HCT116 (cell line): ENCODE data around the gene HS3ST2. TPM values are rescaled to one million over a fixed set of nuclear protein-coding genes. Genes with fewer than 3 reads are reported as not detected.

Source experiments
- ATAC-seq: fragments of 200-7000 bp; cut with Tn5 transposase; 2 replicates; pipeline ENCODE4 v1.9.1; 2020; ENCODE audit warnings: mild to moderate bottlenecking, moderate library complexity
- BruUV-seq: library from RNA; stranded (reverse); fragments of 400-500 nt; replicated peaks from 2 replicates; lab custom pipeline; 2021; lab: Mats Ljungman, UMichigan
- CTCF ChIA-PET: fragments of 300-600 bp; sonication (Branson Sonifier 250); formaldehyde crosslinking; loops from one replicate; lab custom pipeline; 2021; ENCODE audit warnings: antibody characterized with exemption; lab: Charles Lee
- POLR2A ChIA-PET: fragments of 300-600, 350-600 bp; sonication (Branson Sonifier 250); formaldehyde crosslinking; loops from one replicate; lab custom pipeline; 2021; ENCODE audit warnings: antibody characterized with exemption; lab: Charles Lee
- RAD21 ChIA-PET, 2 experiments: fragments of 300-600 bp; sonication (Branson Sonifier 250); formaldehyde crosslinking; loops; one replicate each; lab custom pipeline; 2023; ENCODE audit warnings: low total read pairs in 2 of 2; ENCODE audit not compliant: uncharacterized antibody in 2 of 2, unreplicated experiment in 2 of 2, low non-redundant PET in 1 of 2; lab: Charles Lee
- DNase-seq: peaks from one replicate; pipeline ENCODE4 v3.0.0-alpha.2; 2010; ENCODE audit warnings: low read depth, low spot score
- H2AFZ ChIP-seq: fragments of 200-600 bp; shearing (Covaris generic), sonication (generic); 2 replicates; pipeline ENCODE4 v1.6.1; 2017; ENCODE audit warnings: low read depth, mixed run types, mixed read lengths, antibody characterized with exemption, low read length; ENCODE audit not compliant: poor library complexity, severe bottlenecking
- H3K27ac ChIP-seq: 2 replicates; pipeline ENCODE4 v1.5.1; 2012; ENCODE audit warnings: low read depth, low read length
- H3K27me3 ChIP-seq: fragments of 200-600 bp; sonication (generic); 2 replicates; pipeline ENCODE4 v1.6.1; 2016; ENCODE audit warnings: mixed run types, low read length, mixed read lengths; ENCODE audit not compliant: insufficient read depth
- H3K36me3 ChIP-seq, 2 experiments: fragments of 200-500 bp in 1 of 2; fragments of 200-600 bp in 1 of 2; sonication (Bioruptor generic) in 1 of 2; sonication (generic) in 1 of 2; 2 replicates each; pipeline versions ENCODE4 v1.5.1 to v1.6.1; 2014 to 2016; ENCODE audit warnings: low read length in 2 of 2, inconsistent platforms in 1 of 2, mixed read lengths in 1 of 2, mixed run types in 1 of 2; ENCODE audit not compliant: insufficient read depth in 2 of 2, control insufficient read depth in 1 of 2
- H3K4me1 ChIP-seq, 2 experiments: fragments of 200-600 bp in 1 of 2; sonication (generic) in 1 of 2; 2 replicates each; pipeline versions ENCODE4 v1.5.1 to v1.6.1; 2012 to 2017; ENCODE audit warnings: low read length in 2 of 2, inconsistent platforms in 1 of 2, mild to moderate bottlenecking in 1 of 2, mixed read lengths in 1 of 2, mixed run types in 1 of 2, moderate library complexity in 1 of 2; ENCODE audit not compliant: insufficient read depth in 2 of 2, control insufficient read depth in 1 of 2
- H3K4me2 ChIP-seq: fragments of 200-600 bp; sonication (generic); 2 replicates; pipeline ENCODE4 v1.6.1; 2017; ENCODE audit warnings: mixed run types, low read length, mixed read lengths
- H3K4me3 ChIP-seq, 2 experiments: fragments of 200-600 bp in 1 of 2; sonication (generic) in 1 of 2; replicated peaks in 1 of 2; 2 replicates each; pipeline ENCODE4 v1.5.1; 2011 to 2016; ENCODE audit warnings: low read length in 2 of 2, control low read depth in 1 of 2, low read depth in 1 of 2, mild to moderate bottlenecking in 1 of 2, mixed read lengths in 1 of 2, mixed run types in 1 of 2
- H3K79me2 ChIP-seq: fragments of 200-600 bp; sonication (generic); 2 replicates; pipeline ENCODE4 v1.6.1; 2017; ENCODE audit warnings: mild to moderate bottlenecking, mixed run types, low read length, moderate library complexity, mixed read lengths; ENCODE audit not compliant: insufficient read depth
- H3K9ac ChIP-seq: fragments of 200-600 bp; sonication (generic); 2 replicates; pipeline ENCODE4 v1.6.1; 2016; ENCODE audit warnings: low read length, mixed read lengths
- H3K9me2 ChIP-seq: fragments of 200-600 bp; sonication (generic), shearing (Covaris generic); 2 replicates; pipeline ENCODE4 v1.6.1; 2017; ENCODE audit warnings: mixed run types, mild to moderate bottlenecking, moderate library complexity; ENCODE audit not compliant: insufficient read depth
- H3K9me3 ChIP-seq, 2 experiments: fragments of 200-500 bp in 1 of 2; fragments of 200-600 bp in 1 of 2; sonication (Bioruptor generic) in 1 of 2; sonication (generic) in 1 of 2; 2 replicates each; pipeline ENCODE4 v1.6.1; 2014 to 2017; ENCODE audit warnings: low read length in 2 of 2, mixed read lengths in 2 of 2, inconsistent platforms in 1 of 2, low read depth in 1 of 2, mild to moderate bottlenecking in 1 of 2, mixed run types in 1 of 2, moderate library complexity in 1 of 2; ENCODE audit not compliant: control insufficient read depth in 1 of 2, insufficient read depth in 1 of 2
- H4K20me1 ChIP-seq: fragments of 200-600 bp; sonication (generic), shearing (Covaris generic); 2 replicates; pipeline ENCODE4 v1.6.1; 2017; ENCODE audit warnings: mixed run types, mild to moderate bottlenecking, moderate library complexity; ENCODE audit not compliant: insufficient read depth
- ATF3 ChIP-seq: IDR thresholded peaks from 2 replicates; pipeline ENCODE4 v1.6.1; 2012
- CTCF ChIP-seq, 3 experiments: fragments of 200-600 bp in 1 of 3; sonication (generic) in 1 of 3; IDR thresholded peaks in 2 of 3; conservative IDR thresholded peaks in 1 of 3; 2 replicates each; pipeline ENCODE4 v1.5.1; 2012 to 2017; ENCODE audit warnings: low read depth in 2 of 3, low read length in 2 of 3, antibody characterized with exemption in 1 of 3, borderline replicate concordance in 1 of 3, control low read depth in 1 of 3, mild to moderate bottlenecking in 1 of 3, mixed read lengths in 1 of 3, mixed run types in 1 of 3, moderate library complexity in 1 of 3; ENCODE audit not compliant: insufficient read depth in 1 of 3
- ELF1 ChIP-seq: IDR thresholded peaks from 2 replicates; pipeline ENCODE4 v1.6.1; 2012; ENCODE audit warnings: low read depth, borderline replicate concordance
- EZH2 ChIP-seq: fragments of 200-600 bp; sonication (generic); IDR thresholded peaks from 2 replicates; pipeline ENCODE4 v1.6.1; 2017; ENCODE audit warnings: antibody characterized with exemption, mixed run types
- EZH2phosphoT487 ChIP-seq: fragments of 200-600 bp; IDR thresholded peaks from 2 replicates; pipeline ENCODE4 v1.6.1; 2018; ENCODE audit warnings: antibody characterized with exemption, borderline replicate concordance
- FOSL1 ChIP-seq: IDR thresholded peaks from 2 replicates; pipeline ENCODE4 v1.6.1; 2012; ENCODE audit warnings: low read depth
- JUND ChIP-seq: IDR thresholded peaks from 2 replicates; pipeline ENCODE4 v1.6.1; 2012
- MAX ChIP-seq: IDR thresholded peaks from 2 replicates; pipeline ENCODE4 v1.6.1; 2012
- POLR2A ChIP-seq: IDR thresholded peaks from 2 replicates; pipeline ENCODE4 v1.7.0; 2011; ENCODE audit warnings: borderline replicate concordance; ENCODE audit not compliant: insufficient read depth, insufficient read length; ENCODE audit errors: extremely low read depth
- REST ChIP-seq: IDR thresholded peaks from 2 replicates; pipeline ENCODE4 v1.6.1; 2012; ENCODE audit warnings: low read depth
- SP1 ChIP-seq: IDR thresholded peaks from 2 replicates; pipeline ENCODE4 v1.6.1; 2012; ENCODE audit warnings: low read depth
- SRF ChIP-seq: IDR thresholded peaks from 2 replicates; pipeline ENCODE4 v1.6.1; 2012; ENCODE audit warnings: low read depth
- YY1 ChIP-seq: IDR thresholded peaks from 2 replicates; pipeline ENCODE4 v1.6.1; 2011; ENCODE audit warnings: low read length, low read depth, moderate library complexity, mild to moderate bottlenecking; ENCODE audit not compliant: insufficient replicate concordance; ENCODE audit errors: extremely low read depth
- ZFX ChIP-seq: fragments of 450-650 bp; IDR thresholded peaks from 2 replicates; pipeline ENCODE4 v1.6.1; 2017
- intact Hi-C: fragments of 100-400 bp; cut with micrococcal nuclease; formaldehyde crosslinking; loops from 2 replicates; pipeline ENCODE4 v1.10.0; 2022
- total RNA-seq: library from RNA; stranded (reverse); gene quantifications from one replicate; pipeline ENCODE4 v1.2.1, GENCODE V29; 2021; ENCODE audit not compliant: unreplicated experiment

The HS3ST2 gene
- total RNA-seq, 1 experiment from 2014 or later, result not detected

- Histone ChIP-seq H3K4me1 (no peaks in the 10 kb centered on the region), H3K79me2 (no peaks in the 10 kb centered on the region), H3K27ac (no peak overlapping the region), H3K36me3 (no peaks in the 10 kb centered on the region), H2AFZ (no peak overlapping the region), H3K4me3 (no peak overlapping the region), H3K4me2 (no peak overlapping the region), H4K20me1 (no peaks in the 10 kb centered on the region), H3K9me3 (no peaks in the 10 kb centered on the region), H3K9ac (no peak overlapping the region), H3K27me3 (peaks cover 24% of the 10 kb centered on the region), H3K9me2 (no peaks in the 10 kb centered on the region)
- RAD21 ChIA-PET, result no interaction called here
- TF ChIP-seq ELF1 (no peak), CTCF (IDR thresholded peaks at IDR 0.05 in 2 of 3, conservative IDR thresholded peaks at IDR 0.05 in 1 of 3; ENCODE audit: borderline replicate concordance in 1 of 3, insufficient read depth in 1 of 3, low read depth in 2 of 3, low read length in 2 of 3) (no peak), FOSL1 (no peak), POLR2A (no peak), ZFX (no peak), YY1 (no peak)
- ATAC-seq (no peak), DNase-seq (no peak)
- intact Hi-C loops, result loop anchor here (5.0 kb wide), 1 partner anchor 761 kb away; no protein-coding TSS in a partner anchor
- CTCF ChIA-PET, result no interaction called here
- POLR2A ChIA-PET, result no interaction called here
- no TSS peak for BruUV-seq
Measured at GRCh38 chr16:22948058-22948602, 134.2 kb downstream of the HS3ST2 start.

- H3K9me3 ChIP-seq, result no peaks in the 10 kb centered on the region
- H3K36me3 ChIP-seq, result no peaks in the 10 kb centered on the region
- ATAC-seq, result peak; percentile 98
- BruUV-seq, result no TSS peak
- CTCF ChIA-PET, result no interaction called here
- RAD21 ChIA-PET, result no interaction called here
- DNase-seq, result peak; percentile 82
- no peak overlapping the region for H3K4me3 ChIP-seq
- POLR2A ChIA-PET, result no interaction called here
- intact Hi-C loops, result loop anchor here (5.0 kb wide), 1 partner anchor 761 kb away; no protein-coding TSS in a partner anchor
- no peaks in the 10 kb centered on the region for H3K4me1 ChIP-seq
- H3K4me2 ChIP-seq, result no peak overlapping the region
- H3K9ac ChIP-seq, result no peak overlapping the region
- H3K9me2 ChIP-seq, result no peaks in the 10 kb centered on the region
- H3K79me2 ChIP-seq, result no peaks in the 10 kb centered on the region
- H3K27ac ChIP-seq, result no peak overlapping the region
- H4K20me1 ChIP-seq, result no peaks in the 10 kb centered on the region
- H2AFZ ChIP-seq, result no peak overlapping the region
- H3K27me3 ChIP-seq, result peaks cover 21% of the 10 kb centered on the region
- TF ChIP-seq MAX (peak; percentile 99), SRF (no peak), JUND (no peak), REST (no peak), YY1 (no peak), POLR2A (no peak), SP1 (peak; percentile 27; the same call in 1 of the 2 replicates), EZH2phosphoT487 (no peak), EZH2 (no peak), ATF3 (no peak)
Measured at GRCh38 chr16:22948603-22949368, 134.8 kb downstream of the HS3ST2 start.
